ENCODE measurements around the gene ALKBH2.
"Not testable (repeated sequence)": the region's sequence is repeated elsewhere in the genome, so short reads cannot be mapped to it uniquely, and the experiment has no call there.

Gene ALKBH2

DNA sequence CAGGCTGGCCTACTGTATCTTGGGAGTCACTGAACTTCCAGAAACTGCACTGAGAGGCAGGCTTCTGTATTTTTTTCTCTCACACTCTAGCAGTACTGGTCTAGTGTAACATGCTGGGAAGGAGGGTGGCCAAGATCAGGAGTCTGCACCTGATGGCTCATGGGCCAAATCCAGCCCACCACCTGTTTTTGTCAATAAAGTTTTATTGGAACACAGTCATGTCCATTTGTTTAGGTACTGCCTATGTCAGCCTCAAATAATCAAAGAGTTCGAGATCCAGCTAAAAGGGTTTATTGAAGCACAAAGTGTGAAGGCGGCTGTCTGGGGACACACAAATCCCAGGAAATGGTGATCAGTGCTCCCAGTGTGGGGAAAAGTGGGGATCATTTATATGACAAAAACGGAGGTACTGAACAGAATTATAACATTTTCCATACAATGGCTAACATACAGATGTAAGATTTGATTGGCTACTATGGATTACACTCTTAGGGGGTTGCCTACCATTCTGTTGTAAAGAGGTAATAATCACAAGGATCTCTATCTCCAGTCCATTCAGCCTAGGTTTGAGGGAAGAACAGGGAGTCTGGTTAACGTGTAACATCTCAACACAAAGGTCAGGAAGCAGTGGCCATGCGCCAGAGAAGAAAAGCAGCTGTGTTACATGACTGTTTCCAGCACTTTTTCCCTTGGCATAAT lies 28.0 kb downstream of the ALKBH2 start:
- DNase-seq = no peak

DNA sequence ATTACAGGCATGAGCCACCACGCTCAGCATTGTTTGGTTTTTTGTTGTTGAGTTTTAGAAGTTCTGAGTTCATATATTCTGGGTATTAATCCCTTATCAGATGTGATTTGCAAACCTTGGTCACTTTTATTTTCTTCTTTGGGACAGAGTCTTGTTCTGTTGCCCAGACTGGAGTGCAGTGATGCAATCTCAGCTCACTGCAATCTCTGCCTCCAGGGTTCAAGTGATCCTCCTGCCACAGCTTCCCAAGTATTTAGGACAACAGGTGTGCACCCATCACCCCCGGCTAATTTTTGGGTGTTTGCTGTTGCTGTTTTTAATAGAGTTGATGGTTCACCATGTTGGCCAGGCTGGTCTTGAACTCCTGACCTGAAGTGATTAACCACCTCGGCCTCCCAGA lies 29.1 kb downstream of the ALKBH2 start:
- DNase-seq = no peak

DNA sequence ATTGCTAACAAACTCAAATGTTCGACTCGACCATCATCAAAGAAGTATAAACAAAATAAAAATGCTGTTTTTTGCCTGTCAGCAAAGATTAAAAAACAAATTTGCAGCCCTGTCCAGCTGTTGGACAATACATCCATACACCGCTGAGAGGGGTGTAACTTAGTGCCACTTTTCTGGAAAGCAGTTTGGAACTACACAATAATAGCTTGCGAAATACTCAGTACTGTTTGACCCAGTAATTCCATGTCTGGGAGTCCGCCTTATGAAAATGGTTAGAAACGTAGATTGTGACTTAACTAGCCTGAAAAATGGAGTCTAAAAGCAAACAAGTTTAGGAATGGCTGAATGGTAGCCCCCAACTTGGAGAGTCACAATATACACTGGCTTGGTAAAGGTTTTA lies 34.5 kb downstream of the ALKBH2 start:
- DNase-seq = no peak

DNA sequence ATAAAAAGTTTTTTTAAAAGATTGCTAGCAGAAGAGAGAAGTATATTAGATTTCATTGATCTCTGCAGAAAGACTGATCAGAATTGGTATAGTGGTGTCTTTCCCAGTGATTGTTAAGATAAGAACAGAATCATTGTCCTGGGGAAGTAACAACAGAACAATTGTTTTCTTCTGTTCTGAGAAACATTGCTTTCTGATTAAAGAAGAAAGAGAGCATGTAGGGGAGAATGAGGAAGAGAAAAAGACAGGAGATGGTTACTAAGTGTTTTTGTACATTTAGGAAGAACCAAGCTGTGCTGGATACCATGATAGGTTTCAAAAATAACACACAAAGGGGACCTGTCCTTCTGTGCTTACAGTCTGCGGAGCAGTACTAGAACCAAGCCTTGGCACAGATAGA lies 35.9 kb downstream of the ALKBH2 start:
- no peak for DNase-seq

DNA sequence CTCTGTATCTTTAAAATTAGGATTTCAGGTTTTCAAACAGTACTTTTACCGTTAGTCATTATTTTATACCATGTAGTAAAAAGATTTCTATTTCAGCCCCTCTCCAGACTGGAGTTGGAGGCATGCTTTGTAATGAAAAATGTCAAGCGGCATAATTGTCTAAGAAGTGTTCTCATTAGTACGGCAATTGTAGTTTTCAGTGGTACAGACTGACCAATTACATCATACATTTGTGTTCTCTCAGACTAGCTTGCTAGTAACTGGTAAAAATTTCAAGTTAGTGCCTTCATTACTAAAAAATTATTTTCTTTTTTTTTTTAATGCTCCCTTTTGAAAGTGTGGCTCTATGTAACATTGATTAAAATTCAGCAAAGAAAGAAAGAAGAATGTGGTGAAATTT lies 36.4 kb downstream of the ALKBH2 start:
- DNase-seq = no peak

DNA sequence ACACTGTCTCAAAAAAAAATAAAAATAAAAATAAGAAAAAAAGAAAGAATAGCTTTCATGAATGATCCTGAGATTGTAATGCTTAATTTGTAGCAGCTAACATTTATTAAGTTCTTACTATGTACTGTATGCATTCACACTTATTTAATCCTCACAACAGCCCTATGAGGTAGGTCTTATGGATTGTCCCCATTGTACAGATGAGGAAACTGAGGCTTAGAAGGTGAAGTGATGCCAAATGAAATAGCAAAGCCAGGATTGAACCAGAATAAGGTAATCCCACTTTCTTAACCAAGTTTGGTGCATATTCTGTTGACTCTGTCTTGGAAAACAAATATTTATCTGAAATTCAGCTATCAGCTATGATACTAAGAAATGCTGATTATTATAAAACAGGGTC lies 38.8 kb downstream of the ALKBH2 start:
- DNase-seq = no peak

DNA sequence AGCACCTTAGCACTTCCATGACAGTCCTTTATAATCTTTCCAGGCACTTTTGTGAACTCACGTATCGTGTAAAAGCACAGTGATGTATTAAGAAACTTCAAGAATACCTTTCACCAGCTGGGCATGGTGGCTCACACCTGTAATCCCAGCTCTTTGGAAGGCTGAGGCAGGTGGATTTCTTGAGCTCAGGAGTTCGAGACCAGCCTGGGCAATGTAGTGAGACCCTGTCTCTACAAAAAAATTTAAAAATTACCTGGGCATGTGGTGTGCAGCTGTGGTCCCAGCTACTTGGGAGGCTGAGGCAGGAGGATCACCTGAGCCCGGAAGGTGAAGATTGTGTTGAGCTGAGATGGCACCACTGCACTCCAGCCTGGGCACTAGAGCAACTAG lies 39.2 kb downstream of the ALKBH2 start:
- DNase-seq = not testable (repeated sequence)

DNA sequence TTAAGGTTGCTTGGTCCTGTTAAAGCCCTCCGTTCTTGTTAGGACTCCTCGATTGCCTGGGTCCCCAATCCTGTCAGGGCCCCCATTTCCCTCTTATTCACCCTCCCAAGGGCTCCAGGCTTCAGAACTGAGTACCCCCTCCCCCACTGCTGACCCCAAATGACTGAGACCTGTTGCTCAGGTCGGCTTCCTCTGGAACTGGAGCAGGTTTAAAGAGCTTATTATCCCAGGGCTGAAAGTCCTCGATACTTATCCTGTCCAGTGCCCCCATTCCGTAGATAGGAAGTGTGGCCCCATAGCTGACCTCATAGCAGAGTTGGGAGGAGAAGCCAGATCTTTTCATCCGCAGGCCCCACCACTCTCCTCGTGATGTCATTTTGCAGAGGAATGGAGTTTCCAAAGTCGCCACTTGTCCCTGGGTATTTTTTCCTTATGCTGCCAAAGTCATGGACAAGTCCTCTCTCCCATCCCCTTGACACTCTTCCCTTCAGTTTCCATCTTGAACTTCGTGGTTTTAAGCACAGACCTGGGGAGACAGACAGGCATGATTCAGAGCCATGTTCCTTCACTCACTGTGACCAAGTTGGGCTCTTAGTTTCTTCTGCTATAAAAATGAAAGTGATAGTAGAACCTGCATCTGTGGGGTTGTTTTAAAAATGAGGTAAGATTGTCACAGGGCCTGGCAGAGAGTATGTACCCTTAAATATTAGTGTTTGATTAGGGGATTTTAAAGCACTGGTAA lies 39.7 kb downstream of the ALKBH2 start:
- DNase-seq = no peak

DNA sequence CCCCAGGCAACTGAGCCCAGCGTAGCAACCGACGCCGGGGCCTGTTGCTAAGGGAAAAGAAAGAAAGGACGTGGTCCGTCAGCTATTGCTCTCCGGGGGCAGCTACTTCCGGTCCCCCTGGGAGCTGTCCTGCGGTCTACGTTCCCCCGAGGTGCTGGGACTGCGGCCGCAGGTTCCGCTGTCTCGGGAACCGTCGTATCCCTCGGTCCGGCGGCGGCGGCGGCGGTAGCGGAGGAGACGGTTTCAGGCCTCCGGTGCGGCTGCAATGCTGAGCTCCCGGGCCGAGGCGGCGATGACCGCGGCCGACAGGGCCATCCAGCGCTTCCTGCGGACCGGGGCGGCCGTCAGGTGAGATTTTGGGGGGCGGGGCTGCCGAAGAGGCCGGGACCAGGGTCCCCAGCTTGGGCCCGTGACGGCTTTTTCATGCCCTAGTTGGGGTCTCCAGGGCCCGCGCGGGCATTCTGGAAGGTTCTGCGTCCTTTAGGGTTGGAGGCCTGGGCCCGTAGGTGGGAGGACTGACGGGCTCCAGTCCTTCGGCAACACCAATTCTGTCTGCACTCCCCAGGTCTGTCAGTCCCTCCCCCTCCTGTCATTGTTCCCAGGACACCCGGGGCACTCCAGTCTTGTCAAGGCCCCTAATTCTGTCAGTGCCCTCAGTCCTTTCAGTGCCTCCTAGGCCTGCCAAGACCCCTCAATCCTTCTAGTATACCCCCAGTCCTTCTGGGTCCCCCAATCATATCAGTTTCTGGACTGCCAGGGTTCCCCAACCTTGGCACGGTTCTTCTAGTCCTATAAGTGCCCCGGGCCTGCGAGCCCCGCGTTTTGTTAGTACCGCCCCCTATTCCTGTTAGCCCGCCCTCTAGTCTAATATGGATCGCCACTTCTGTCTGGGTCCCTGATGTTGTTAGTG lies 40.6 kb downstream of the ALKBH2 start, which contains the start of gene USP30:
Gene USP30, plus strand, starts transcription at position 163 of the 910 bp plus-strand sequence. Its CDS starts 103 bp downstream, at position 266.
- peak; percentile 93 for DNase-seq

DNA sequence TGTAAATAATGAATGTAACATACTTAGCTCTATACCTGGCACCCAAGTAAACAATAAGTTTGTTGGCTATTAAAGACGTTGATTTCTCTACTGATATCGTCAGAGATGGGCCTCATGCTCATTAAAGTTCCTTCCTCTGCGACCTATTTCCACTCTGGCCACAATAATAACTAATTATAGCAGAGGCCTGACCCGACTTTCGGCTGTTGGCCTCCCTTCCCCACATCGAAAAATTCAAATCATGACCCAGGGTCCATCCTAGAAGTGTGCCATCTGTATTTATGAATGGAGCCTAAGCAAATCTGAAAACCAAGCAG lies 41.2 kb downstream of the ALKBH2 start:
- DNase-seq = no peak

DNA sequence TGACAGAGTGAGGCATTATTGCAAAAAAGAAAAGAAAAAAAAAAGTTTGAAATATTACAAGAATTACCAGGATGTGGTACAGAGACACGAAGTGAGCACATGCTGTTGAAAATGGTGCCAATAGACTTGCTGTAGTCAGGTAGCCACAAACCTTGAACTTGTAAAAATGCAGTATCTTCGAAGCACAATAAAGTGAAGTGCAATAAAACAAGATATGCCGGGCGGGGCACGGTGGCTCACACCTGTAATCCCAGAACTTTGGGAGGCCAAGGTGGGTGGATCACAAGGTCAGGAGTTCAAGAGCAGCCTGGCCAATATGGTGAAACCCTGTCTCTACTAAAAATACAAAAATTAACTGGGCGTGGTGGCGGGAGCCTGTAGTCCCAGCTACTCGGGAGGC lies 43.5 kb downstream of the ALKBH2 start:
- DNase-seq = not testable (repeated sequence)

DNA sequence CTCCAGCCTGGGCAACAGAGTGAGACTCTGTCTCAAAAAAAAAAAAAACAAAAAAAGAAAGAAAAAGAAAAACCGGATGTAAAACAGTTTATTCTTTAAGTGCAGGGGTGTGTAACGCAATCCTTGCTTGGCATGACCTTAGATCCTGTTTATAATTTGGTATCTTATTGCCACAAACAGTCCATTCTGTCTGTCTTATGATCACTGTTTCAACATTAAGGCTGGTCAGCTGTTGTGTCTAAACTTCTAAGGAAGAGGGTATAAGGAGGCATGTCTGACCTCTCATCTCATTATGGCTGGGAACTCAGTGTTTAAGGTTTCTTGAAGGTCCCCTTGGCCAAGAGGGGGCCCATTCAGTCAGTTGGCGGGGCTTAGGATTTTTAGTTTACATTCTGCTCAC lies 44.6 kb downstream of the ALKBH2 start:
- not testable (repeated sequence) for DNase-seq

DNA sequence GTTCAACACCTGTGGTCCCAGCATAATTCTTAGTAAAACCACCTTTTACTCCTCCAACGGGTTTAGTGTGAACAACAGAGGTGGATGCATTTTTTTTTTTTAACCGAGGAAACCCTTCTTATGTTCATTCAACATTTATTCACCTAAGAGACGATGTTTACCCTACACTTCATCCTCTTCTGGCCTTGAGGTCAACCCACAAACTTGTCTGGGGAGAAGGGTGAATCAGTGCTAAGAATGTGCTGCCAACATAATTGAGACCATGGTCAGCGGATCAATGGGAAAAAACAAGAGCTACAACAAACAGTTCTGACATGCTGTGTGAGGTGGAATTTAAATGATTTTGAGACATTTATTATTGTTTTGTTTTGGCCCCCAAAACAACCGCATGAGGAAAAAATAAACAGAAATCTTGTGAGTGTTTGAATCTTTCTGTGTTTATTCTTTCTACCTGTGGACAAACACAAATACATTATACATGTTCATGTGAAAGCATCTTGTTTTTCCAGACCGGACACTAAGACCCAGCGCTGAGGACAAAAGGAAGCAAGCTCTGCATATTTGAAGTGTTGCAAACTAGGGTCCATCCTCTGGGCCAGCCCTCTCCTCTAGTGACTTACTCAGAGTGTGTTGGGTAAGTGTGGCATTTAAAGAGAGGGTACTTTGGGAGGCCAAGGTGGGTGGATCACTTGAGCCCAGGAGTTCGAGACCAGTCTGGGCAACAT lies 46.0 kb downstream of the ALKBH2 start:
- DNase-seq = no peak

DNA sequence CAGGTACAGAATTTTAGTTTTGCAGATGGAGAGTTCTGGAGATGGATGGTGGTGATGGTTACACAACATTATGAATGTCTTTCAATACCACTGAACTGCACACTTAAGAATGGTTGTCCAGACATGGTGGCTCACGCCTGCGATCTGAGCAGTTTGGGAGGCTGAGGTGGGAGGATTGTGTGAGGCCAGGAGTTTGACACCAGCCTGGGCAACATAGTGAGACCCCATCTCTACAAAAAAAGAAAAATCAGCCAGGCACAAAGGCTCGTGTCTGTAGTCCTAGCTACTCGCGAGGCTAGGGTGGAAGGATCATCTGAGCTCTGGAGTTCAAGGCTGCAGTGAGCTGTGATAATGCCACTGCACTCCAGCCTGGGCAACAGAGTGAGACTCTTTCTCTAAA lies 49.0 kb downstream of the ALKBH2 start:
- DNase-seq = no peak

All from right forelimb (tissue), 1 donor.